KMS-11 (cell line): ENCODE measurements around the gene TMEM219.

Source experiments
- H2AFZ ChIP-seq: fragments of 200-600 bp; sonication (generic); 2 replicates; pipeline ENCODE4 v1.6.1; 2016; ENCODE audit warnings: antibody characterized with exemption, mixed run types, low read depth
- H3K27ac ChIP-seq: fragments of 200-600 bp; sonication (generic); 2 replicates; pipeline ENCODE4 v1.6.1; 2016; ENCODE audit warnings: mild to moderate bottlenecking, mixed run types
- H3K27me3 ChIP-seq: fragments of 200-600 bp; sonication (generic); 2 replicates; pipeline ENCODE4 v1.6.1; 2017; ENCODE audit warnings: mild to moderate bottlenecking, low read depth, mixed run types, moderate library complexity; ENCODE audit not compliant: insufficient read depth
- H3K36me3 ChIP-seq: fragments of 200-600 bp; sonication (generic); 2 replicates; pipeline ENCODE4 v1.6.1; 2017; ENCODE audit warnings: mild to moderate bottlenecking, mixed run types; ENCODE audit not compliant: insufficient read depth
- H3K4me1 ChIP-seq: fragments of 200-600 bp; sonication (generic); 2 replicates; pipeline ENCODE4 v1.6.1; 2016; ENCODE audit warnings: mild to moderate bottlenecking, low read depth, mixed run types; ENCODE audit not compliant: poor library complexity, severe bottlenecking
- H3K4me2 ChIP-seq: fragments of 200-600 bp; sonication (generic); 2 replicates; pipeline ENCODE4 v1.7.0; 2016; ENCODE audit warnings: mild to moderate bottlenecking, mixed run types
- H3K4me3 ChIP-seq: fragments of 200-600 bp; sonication (generic); IDR thresholded peaks from 2 replicates; pipeline ENCODE4 v1.6.1; 2017; ENCODE audit warnings: low read depth, low read length, mixed read lengths; ENCODE audit not compliant: insufficient read depth
- H3K79me2 ChIP-seq: fragments of 200-600 bp; sonication (generic); 2 replicates; pipeline ENCODE4 v1.6.1; 2016; ENCODE audit warnings: low read depth, mixed run types; ENCODE audit not compliant: insufficient read depth
- H3K9ac ChIP-seq: fragments of 200-600 bp; sonication (generic); 2 replicates; pipeline ENCODE4 v1.6.1; 2016; ENCODE audit warnings: mild to moderate bottlenecking, mixed run types
- H4K20me1 ChIP-seq: fragments of 200-600 bp; sonication (generic); 2 replicates; pipeline ENCODE4 v1.6.1; 2016; ENCODE audit warnings: mild to moderate bottlenecking, mixed run types; ENCODE audit not compliant: insufficient read depth
- CTCF ChIP-seq: fragments of 200-600 bp; sonication (generic); conservative IDR thresholded peaks from 2 replicates; pipeline ENCODE4 v1.6.1; 2017; ENCODE audit warnings: low read depth, mild to moderate bottlenecking, antibody characterized with exemption, low read length, moderate library complexity, mixed read lengths

The TMEM219 gene

GRCh38 chr16:30000735-30001631 lies 39.1 kb downstream of the TMEM219 start:
- H3K36me3 ChIP-seq, result no peaks in the 10 kb centered on the region
- H3K4me3 ChIP-seq, result no peak overlapping the region

GRCh38 chr16:30002614-30003346 lies 40.9 kb downstream of the TMEM219 start:
- Histone ChIP-seq H3K36me3 (no peaks in the 10 kb centered on the region), H3K4me1 (no peaks in the 10 kb centered on the region), H3K79me2 (no peaks in the 10 kb centered on the region), H4K20me1 (no peaks in the 10 kb centered on the region), H3K9ac (no peak overlapping the region), H3K27me3 (peaks cover under 1% of the 10 kb centered on the region), H3K27ac (no peak overlapping the region), H2AFZ (no peak overlapping the region), H3K4me3 (no peak overlapping the region), H3K4me2 (no peak overlapping the region)
- TF ChIP-seq CTCF, result no peak

More at GRCh38 chr16:30000735-30001631, 39.1 kb downstream of the TMEM219 start:
- Histone ChIP-seq H3K9ac (no peak overlapping the region), H4K20me1 (no peaks in the 10 kb centered on the region), H3K4me2 (no peak overlapping the region), H2AFZ (no peak overlapping the region), H3K4me1 (peaks cover 7% of the 10 kb centered on the region), H3K27me3 (no peaks in the 10 kb centered on the region), H3K27ac (no peak overlapping the region), H3K79me2 (peaks cover 10% of the 10 kb centered on the region; the same call in 1 of the 2 replicates)
- no peak for TF ChIP-seq CTCF

GRCh38 chr16:30003670-30004423 lies 42.0 kb downstream of the TMEM219 start:
- Histone ChIP-seq H4K20me1 (no peaks in the 10 kb centered on the region), H3K4me1 (no peaks in the 10 kb centered on the region), H3K9ac (no peak overlapping the region), H3K36me3 (no peaks in the 10 kb centered on the region), H3K27me3 (peaks cover 11% of the 10 kb centered on the region), H2AFZ (no peak overlapping the region), H3K4me3 (no peak overlapping the region), H3K79me2 (no peaks in the 10 kb centered on the region), H3K27ac (no peak overlapping the region), H3K4me2 (no peak overlapping the region)
- no peak for TF ChIP-seq CTCF

- no peak overlapping the region for H3K27ac ChIP-seq
- H3K9ac ChIP-seq, result no peak overlapping the region
- TF ChIP-seq CTCF, result no peak
- H3K4me2 ChIP-seq, result no peak overlapping the region
- H3K36me3 ChIP-seq, result no peaks in the 10 kb centered on the region
- no peaks in the 10 kb centered on the region for H3K4me1 ChIP-seq
- no peak overlapping the region for H3K4me3 ChIP-seq
- H4K20me1 ChIP-seq, result no peaks in the 10 kb centered on the region
- H3K79me2 ChIP-seq, result no peaks in the 10 kb centered on the region
- peaks cover 17% of the 10 kb centered on the region for H3K27me3 ChIP-seq
- H2AFZ ChIP-seq, result no peak overlapping the region
Measured at GRCh38 chr16:30004424-30004776, 42.5 kb downstream of the TMEM219 start.
